Neural cell (in vitro differentiated cells): Measurements from ENCODE around the gene MRPL11.

ENCODE experiments used
- EP300 ChIP-seq: fragments of 450-650 bp; conservative IDR thresholded peaks from 2 replicates; pipeline ENCODE4 v1.6.1; 2014; ENCODE audit warnings: antibody characterized with exemption, mild to moderate bottlenecking, moderate library complexity; ENCODE audit not compliant: poor library complexity, severe bottlenecking
- RAD21 ChIP-seq: fragments of 450-650 bp; conservative IDR thresholded peaks from 2 replicates; pipeline ENCODE4 v1.6.1; 2014; ENCODE audit warnings: antibody characterized with exemption, mild to moderate bottlenecking, moderate library complexity
- SMC3 ChIP-seq: fragments of 450-650 bp; conservative IDR thresholded peaks from 2 replicates; pipeline ENCODE4 v1.6.1; 2014; ENCODE audit warnings: antibody characterized with exemption, mild to moderate bottlenecking, moderate library complexity; ENCODE audit not compliant: poor library complexity
- TAF1 ChIP-seq: IDR thresholded peaks from 2 replicates; pipeline ENCODE4 v1.6.1; 2012; ENCODE audit warnings: low read depth
- TF ChIP-seq, protein P1 (sequence below): fragments of 450-650 bp; IDR thresholded peaks from 2 replicates; pipeline ENCODE4 v1.5.1; 2014; ENCODE audit warnings: antibody characterized with exemption, mild to moderate bottlenecking, moderate library complexity; ENCODE audit not compliant: poor library complexity, severe bottlenecking
- TF ChIP-seq, protein P2 (sequence below): IDR thresholded peaks from 2 replicates; pipeline ENCODE4 v1.6.1; 2012; ENCODE audit warnings: borderline replicate concordance

DNA sequence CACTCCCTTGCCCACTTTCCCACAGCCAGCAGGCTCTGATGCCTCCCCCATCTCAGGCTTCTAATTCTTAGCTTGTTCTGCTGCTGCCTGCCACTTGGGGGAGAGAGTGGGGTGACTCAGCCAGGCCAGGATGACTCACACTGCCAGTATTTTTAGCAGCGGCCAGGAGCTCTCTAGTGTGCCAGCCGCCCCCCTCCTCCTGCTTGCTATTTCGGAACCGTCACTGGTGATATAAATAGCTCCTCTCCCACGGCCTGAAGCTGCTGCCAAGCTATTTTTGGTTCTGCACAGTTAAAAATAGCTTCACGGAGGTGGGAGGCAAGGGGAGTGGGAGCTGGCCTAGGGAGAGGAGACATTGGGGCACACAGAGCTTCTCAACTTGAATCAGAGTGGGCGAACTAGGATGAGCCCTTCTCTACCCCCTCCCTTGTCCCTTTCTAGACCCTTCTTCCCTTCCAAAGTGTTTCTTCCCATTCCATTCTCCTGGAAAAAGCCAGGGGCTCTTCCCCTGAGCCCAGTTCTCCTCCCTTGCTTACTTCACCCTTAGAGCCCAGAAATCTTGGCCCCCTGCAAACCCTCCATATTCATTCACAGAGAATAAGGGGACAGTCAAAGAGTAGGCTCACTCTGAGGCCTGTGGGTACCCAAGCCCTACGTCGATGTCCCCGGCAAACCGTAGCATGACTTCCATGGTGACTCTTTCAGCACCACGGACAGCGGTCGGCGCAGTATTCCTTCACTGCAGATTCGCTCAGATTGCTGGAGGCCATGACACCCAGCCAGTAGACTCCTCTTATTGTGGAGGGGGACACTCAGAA, 20.3 kb downstream of the MRPL11 start:
- TF ChIP-seq SMC3 (peak; percentile 60), EP300 (no peak), RAD21 (peak; percentile 35), TAF1 (no peak)
- TF ChIP-seq, protein P1, sequence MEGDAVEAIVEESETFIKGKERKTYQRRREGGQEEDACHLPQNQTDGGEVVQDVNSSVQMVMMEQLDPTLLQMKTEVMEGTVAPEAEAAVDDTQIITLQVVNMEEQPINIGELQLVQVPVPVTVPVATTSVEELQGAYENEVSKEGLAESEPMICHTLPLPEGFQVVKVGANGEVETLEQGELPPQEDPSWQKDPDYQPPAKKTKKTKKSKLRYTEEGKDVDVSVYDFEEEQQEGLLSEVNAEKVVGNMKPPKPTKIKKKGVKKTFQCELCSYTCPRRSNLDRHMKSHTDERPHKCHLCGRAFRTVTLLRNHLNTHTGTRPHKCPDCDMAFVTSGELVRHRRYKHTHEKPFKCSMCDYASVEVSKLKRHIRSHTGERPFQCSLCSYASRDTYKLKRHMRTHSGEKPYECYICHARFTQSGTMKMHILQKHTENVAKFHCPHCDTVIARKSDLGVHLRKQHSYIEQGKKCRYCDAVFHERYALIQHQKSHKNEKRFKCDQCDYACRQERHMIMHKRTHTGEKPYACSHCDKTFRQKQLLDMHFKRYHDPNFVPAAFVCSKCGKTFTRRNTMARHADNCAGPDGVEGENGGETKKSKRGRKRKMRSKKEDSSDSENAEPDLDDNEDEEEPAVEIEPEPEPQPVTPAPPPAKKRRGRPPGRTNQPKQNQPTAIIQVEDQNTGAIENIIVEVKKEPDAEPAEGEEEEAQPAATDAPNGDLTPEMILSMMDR = peak; percentile 76
- TF ChIP-seq, protein P2, sequence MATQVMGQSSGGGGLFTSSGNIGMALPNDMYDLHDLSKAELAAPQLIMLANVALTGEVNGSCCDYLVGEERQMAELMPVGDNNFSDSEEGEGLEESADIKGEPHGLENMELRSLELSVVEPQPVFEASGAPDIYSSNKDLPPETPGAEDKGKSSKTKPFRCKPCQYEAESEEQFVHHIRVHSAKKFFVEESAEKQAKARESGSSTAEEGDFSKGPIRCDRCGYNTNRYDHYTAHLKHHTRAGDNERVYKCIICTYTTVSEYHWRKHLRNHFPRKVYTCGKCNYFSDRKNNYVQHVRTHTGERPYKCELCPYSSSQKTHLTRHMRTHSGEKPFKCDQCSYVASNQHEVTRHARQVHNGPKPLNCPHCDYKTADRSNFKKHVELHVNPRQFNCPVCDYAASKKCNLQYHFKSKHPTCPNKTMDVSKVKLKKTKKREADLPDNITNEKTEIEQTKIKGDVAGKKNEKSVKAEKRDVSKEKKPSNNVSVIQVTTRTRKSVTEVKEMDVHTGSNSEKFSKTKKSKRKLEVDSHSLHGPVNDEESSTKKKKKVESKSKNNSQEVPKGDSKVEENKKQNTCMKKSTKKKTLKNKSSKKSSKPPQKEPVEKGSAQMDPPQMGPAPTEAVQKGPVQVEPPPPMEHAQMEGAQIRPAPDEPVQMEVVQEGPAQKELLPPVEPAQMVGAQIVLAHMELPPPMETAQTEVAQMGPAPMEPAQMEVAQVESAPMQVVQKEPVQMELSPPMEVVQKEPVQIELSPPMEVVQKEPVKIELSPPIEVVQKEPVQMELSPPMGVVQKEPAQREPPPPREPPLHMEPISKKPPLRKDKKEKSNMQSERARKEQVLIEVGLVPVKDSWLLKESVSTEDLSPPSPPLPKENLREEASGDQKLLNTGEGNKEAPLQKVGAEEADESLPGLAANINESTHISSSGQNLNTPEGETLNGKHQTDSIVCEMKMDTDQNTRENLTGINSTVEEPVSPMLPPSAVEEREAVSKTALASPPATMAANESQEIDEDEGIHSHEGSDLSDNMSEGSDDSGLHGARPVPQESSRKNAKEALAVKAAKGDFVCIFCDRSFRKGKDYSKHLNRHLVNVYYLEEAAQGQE = peak; percentile 93
